T-helper 2 cell treated with Interferon-gamma antibody and Interleukin-4, amounts not matched to agents 5 μg/mL and 100 μg/mL, for 36 hours (primary cell): ENCODE results near the gene C14orf180.
"Not testable (repeated sequence)": the region's sequence is repeated elsewhere in the genome, so short reads cannot be mapped to it uniquely, and the experiment has no call there.

Source experiments
- DNase-seq: peaks from one replicate; pipeline ENCODE4 v3.0.0; 2021; ENCODE audit warnings: low spot score
- H3K27ac Mint-ChIP-seq: one replicate; pipeline ENCODE4 v1.8.0; 2021; ENCODE audit warnings: mild to moderate bottlenecking, mixed read lengths
- H3K27me3 Mint-ChIP-seq: one replicate; pipeline ENCODE4 v1.8.0; 2021; ENCODE audit warnings: low read depth, mixed read lengths
- H3K36me3 Mint-ChIP-seq: one replicate; pipeline ENCODE4 v1.8.0; 2021; ENCODE audit warnings: low read depth, mixed read lengths
- H3K4me1 Mint-ChIP-seq: one replicate; pipeline ENCODE4 v1.8.0; 2021; ENCODE audit warnings: low read depth, mixed read lengths
- H3K4me3 Mint-ChIP-seq: one replicate; pipeline ENCODE4 v1.8.0; 2022; ENCODE audit warnings: mild to moderate bottlenecking, moderate library complexity, mixed read lengths
- H3K9me3 Mint-ChIP-seq: one replicate; pipeline ENCODE4 v1.8.0; 2021; ENCODE audit warnings: mixed read lengths

C14orf180 gene

GRCh38 chr14:104636131-104636530 is 56.6 kb downstream of the C14orf180 start:
- Mint-ChIP-seq H3K27me3 (no peaks in the 10 kb centered on the region), H3K9me3 (no peaks in the 10 kb centered on the region), H3K4me3 (no peak overlapping the region), H3K4me1 (no peaks in the 10 kb centered on the region), H3K27ac (no peak overlapping the region), H3K36me3 (no peaks in the 10 kb centered on the region)
- no peak for DNase-seq

- not testable (repeated sequence) for H3K27me3 Mint-ChIP-seq
Measured at GRCh38 chr14:104636846-104637545, 57.4 kb downstream of the C14orf180 start.

GRCh38 chr14:104637546-104638003 is 58.0 kb downstream of the C14orf180 start:
- Mint-ChIP-seq H3K27ac (no peak overlapping the region), H3K4me1 (no peaks in the 10 kb centered on the region), H3K27me3 (no peaks in the 10 kb centered on the region), H3K9me3 (no peaks in the 10 kb centered on the region), H3K36me3 (no peaks in the 10 kb centered on the region), H3K4me3 (no peak overlapping the region)
- no peak for DNase-seq

More at GRCh38 chr14:104636846-104637545, 57.4 kb downstream of the C14orf180 start:
- not testable (repeated sequence) for DNase-seq, H3K4me3 Mint-ChIP-seq, H3K36me3 Mint-ChIP-seq, H3K9me3 Mint-ChIP-seq, H3K27ac Mint-ChIP-seq, H3K4me1 Mint-ChIP-seq

- Mint-ChIP-seq H3K27ac (no peak overlapping the region), H3K9me3 (no peaks in the 10 kb centered on the region), H3K27me3 (no peaks in the 10 kb centered on the region), H3K4me1 (no peaks in the 10 kb centered on the region), H3K4me3 (no peak overlapping the region), H3K36me3 (no peaks in the 10 kb centered on the region)
- no peak for DNase-seq
Measured at GRCh38 chr14:104638190-104638589, 58.6 kb downstream of the C14orf180 start.

- no peaks in the 10 kb centered on the region for H3K4me1 Mint-ChIP-seq
- no peaks in the 10 kb centered on the region for H3K36me3 Mint-ChIP-seq
- H3K9me3 Mint-ChIP-seq: no peaks in the 10 kb centered on the region
- H3K27ac Mint-ChIP-seq: no peak overlapping the region
- DNase-seq: no peak
- no peak overlapping the region for H3K4me3 Mint-ChIP-seq
- H3K27me3 Mint-ChIP-seq: no peaks in the 10 kb centered on the region
Measured at GRCh38 chr14:104638927-104639450, 59.4 kb downstream of the C14orf180 start.

- Mint-ChIP-seq H3K27ac (no peak overlapping the region), H3K4me3 (no peak overlapping the region), H3K27me3 (no peaks in the 10 kb centered on the region), H3K4me1 (no peaks in the 10 kb centered on the region), H3K9me3 (no peaks in the 10 kb centered on the region), H3K36me3 (no peaks in the 10 kb centered on the region)
- DNase-seq: no peak
Measured at GRCh38 chr14:104639471-104639870, 59.9 kb downstream of the C14orf180 start.
